TTC549 (cell line): ENCODE results near the gene CRX.
"Not testable (repeated sequence)": the region's sequence is repeated elsewhere in the genome, so short reads cannot be mapped to it uniquely, and the experiment has no call there.

Source experiments
- FAIRE-seq: peaks from 2 replicates; lab custom pipeline; 2012; peaks lifted over from hg19 to GRCh38; lab: Jason Lieb, UNC

The CRX gene

DNA sequence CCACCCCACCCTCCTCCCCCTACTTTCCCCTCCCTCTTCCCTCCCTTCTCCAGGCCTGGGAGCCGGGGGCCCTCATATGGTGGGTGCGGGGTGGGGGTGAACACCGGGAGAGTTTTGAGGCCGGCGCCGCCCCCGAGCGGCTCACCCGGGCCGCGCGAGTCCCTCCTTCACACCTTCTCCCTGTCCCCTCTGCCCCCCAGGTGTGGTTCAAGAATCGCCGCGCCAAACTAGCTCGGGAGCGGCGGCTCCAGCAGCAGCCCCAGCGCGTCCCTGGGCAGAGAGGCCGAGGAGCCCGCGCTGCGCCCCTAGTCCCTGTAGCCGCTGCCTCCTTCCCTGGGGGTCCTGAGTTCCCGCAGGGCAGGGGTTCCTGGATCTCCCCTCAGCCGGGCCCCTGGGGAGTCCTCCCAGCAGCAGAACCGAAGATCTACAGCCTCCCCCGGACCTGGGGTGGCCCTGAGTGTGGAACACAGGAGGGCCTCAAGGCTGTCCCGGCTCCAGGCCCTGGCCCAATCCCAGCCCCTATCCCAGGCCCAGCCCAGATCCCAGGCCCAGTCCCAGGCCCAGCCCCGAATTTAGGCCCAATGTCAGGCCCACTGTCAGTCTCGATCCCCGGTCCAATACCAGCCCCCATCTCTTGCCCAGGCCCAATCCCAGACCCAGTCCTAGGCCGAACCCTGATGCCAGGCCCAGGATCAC lies 39.0 kb downstream of the CRX start:
- FAIRE-seq, result no peak

DNA sequence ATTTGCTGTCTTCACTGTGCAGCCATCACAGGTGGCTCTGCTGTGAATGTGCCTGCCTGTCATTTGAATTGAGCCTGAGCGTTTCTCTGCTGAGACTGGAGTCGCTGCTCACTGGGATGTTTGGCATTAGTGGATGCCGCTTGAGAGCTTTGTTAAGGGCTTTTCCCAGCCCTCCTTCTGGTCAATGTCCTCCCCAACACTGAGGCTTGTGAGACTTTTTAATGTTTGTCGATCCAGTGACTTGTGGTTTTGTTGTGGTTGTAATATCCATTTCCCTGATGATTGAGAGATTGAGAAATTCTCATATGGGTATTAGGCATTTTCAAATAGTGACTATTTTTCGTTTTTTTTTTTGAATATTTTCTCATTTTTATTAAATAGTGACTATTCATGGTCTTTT lies 39.9 kb downstream of the CRX start:
- FAIRE-seq, result no peak

DNA sequence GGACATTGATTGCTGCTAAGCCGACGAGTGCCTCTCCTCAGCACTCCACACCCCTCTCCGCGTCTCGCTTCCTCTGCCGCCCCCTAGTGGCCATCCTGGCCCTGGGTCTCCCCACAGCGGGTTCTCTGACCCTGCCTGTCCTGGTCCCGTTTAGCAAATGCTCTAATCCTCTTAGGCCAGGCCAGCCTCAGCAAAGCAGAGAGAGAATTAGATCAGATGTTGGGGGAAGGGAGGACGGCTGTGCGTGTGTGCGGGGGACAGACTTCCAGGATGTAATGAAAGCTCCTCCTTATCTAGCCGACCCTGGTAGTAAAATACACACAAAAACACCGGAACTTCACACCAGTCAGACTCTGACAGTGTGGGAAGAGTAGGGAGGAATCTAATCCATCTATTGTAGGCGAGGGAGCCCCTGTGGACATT lies 41.8 kb downstream of the CRX start:
- FAIRE-seq, result peak; percentile 73

GRCh38 chr19:47865166-47865565 lies 43.4 kb downstream of the CRX start:
- no peak for FAIRE-seq

- FAIRE-seq, result no peak
Measured at GRCh38 chr19:47878906-47879305, 57.2 kb downstream of the CRX start.

DNA sequence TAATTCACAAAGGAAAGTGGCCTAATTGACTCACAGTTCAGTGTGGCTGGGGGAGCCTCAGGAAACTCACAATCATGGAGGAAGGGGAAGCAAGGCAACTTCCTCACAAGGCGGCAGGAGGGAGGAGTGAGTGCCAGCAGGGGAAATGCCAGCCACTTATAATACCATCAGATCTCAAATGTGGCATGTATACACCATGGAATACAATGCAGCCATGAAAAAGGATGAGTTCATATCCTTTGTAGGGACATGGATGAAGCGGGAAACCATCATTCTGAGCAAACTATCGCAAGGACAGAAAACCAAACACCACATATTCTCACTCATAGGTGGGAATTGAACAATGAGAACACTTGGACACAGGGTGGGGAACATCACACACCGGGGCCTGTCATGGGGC lies 57.6 kb downstream of the CRX start:
- not testable (repeated sequence) for FAIRE-seq

GRCh38 chr19:47881757-47882156 lies 60.0 kb downstream of the CRX start:
- no peak for FAIRE-seq

- no peak for FAIRE-seq
Measured at GRCh38 chr19:47882890-47883289, 61.2 kb downstream of the CRX start.

DNA sequence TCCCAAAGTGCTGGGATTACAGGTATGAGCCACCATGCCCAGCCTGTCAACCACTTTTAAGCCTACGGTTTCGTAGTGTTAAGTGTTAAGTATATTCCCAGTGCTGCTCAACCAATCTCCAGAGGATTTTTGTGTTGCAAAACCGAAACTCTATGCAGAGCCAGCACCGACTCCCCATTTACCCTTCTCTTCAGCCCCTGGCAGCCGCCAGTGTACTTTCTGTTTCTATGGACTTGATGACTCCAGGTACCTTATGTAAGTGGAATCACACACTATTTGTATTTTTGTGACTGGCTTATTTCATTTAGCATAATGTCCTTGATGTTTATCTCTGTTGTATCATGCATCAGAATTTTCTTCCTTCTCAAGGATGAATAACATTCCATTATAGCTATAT lies 63.3 kb downstream of the CRX start:
- FAIRE-seq, result no peak

DNA sequence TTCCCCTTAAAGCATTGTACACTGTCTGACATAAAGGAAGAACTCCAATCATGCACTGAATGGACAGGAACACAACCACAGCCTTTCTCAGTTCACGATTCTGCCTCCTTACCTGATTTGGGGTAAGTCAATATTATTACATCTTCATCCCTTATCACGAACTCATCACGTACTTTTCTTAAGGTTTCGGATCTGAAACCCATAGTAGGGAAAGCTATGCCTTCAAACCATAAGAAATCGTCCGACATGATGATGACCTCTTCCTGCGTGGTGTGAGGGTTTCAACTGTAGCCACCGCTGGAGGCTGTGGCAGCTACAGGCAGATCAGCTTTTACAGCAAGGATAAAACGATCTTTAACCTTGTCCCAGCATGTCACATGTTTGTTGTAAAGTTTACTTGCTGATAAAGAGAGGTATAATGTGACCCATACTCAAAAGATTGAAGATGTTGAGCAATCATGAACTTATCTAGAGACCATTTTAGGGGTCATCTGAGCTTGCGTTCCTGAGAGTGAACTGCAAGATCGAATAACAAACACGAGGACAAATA lies 64.3 kb downstream of the CRX start, which contains the start of gene SULT2A1:
Gene SULT2A1 (minus strand): TSS at position 306 of the 550 bp plus-strand sequence. CDS start 58 bp downstream, at position 248.
- no peak for FAIRE-seq

DNA sequence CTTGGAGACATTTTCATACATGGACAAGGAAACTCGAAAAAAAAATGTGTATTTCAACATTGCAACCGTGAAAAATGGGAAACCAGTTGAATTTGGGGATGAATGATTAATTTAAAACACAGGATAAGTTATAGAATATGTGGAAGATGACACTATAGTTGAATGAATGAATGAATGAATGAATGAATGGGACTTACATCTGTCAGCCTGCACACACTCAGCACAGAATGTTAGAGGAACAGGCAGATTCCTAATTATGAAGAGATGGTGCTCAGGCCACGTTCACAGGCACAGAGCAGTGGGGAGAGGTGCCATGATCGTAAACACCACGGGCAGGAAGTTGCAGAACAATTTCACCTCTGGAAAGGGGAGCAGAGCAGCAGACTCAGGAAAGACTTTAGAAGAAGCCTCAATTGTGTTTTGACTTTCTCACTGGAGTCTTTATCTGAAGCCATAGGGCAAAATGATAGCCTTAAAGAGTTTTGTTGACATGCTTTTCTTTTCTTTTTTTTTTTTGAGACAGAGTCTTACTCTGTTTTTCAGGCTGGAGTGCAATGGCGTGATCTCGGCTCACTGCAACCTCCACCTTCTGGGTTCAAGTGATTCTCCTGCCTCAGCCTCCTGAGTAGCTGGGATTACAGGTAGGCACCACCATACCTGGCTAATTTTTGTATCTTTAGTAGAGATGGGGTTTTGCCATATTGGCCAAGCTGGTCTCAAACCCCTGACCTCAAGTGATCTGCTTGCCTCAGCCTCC lies 69.3 kb downstream of the CRX start:
- no peak for FAIRE-seq

- no peak for FAIRE-seq
Measured at GRCh38 chr19:47891622-47891922, 69.8 kb downstream of the CRX start.

DNA sequence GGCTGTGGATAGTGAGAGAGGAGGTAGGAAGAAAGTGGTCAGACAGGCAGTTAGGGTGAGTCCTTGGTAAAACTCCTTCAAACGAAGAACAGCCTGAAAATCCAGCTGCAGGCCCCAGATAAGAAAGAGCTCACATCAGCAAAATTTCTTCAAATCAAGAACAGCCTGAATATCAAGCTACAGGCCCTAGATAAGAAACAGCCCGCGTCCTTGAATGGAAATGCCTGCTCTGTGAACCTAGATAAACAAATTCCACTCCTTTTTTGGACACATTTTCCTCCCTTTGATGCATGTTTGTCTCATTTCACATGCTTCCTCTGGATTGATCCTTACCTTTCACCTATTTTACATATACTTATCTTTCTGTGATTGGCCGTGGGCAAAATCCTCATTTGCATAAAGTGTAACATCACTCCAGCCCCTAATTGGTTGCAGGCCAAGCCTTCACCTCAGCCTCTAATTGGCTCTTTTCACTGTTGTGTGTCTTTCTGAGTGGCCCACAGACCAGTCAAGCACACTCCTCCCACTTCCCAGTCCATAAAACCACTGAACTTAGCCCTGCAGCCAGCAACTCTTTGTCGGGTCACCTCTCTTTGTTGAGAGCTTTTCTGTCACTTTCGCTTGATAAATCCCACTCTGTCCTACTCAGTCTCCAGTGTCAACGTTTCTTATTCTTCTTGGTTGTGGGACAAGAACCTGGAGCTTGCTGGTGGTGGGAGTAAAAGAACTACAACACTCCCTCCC lies 70.4 kb downstream of the CRX start:
- no peak for FAIRE-seq
